ENCODE measurements around the gene HTR6.
"Not testable (repeated sequence)": the region's sequence is repeated elsewhere in the genome, so short reads cannot be mapped to it uniquely, and the experiment has no call there.

The HTR6 gene

GRCh38 chr1:19636749-19637148, 27.9 kb upstream of the HTR6 start:
- DNase-seq (ENCODE audit: low read depth); H3K4me3 ChIP-seq (ENCODE audit: low read depth, low read length): not testable (repeated sequence)

DNA sequence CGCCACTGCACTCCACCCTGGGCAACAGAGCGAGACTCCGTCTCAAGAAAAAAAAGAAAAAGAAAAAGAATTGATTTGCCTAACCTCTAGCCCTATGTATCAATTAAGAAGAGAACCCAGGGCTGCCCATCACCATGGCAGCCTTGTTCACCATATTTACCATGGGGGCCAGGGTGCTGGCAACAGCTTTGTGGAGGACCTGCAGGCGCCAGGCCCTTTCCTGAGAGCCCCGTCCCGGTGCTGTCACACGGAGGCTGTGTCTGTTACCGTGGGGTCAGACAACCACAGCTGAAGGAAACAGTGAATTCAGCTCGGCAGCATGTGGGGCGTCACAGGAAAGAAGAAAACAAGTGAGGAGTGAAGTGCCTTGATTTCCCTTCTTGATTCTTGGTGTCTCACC, 27.1 kb upstream of the HTR6 start:
- no peak for DNase-seq (ENCODE audit: low read depth)
- no peak overlapping the region for H3K4me3 ChIP-seq (ENCODE audit: low read depth, low read length)

DNA sequence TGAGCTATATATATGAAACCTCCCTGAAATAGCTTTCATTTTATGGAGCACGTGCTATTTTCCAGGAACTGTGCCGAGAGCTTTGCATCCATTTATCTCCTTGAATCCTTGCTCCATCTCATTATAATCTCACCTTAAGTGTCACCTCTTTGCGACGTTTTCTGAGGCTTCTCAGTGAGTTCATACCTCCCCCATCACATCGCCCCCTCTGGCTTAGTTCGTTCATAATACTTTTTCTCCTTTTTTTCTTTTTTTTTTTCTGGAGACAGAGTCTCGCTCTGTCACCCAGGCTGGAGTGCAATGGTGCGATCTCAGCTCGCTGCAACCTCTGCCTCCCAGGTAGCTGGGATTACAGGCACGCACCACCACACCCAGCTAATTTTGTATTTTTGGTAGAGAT, 25.4 kb upstream of the HTR6 start:
- DNase-seq (ENCODE audit: low read depth); H3K4me3 ChIP-seq (ENCODE audit: low read depth, low read length): not testable (repeated sequence)

- DNase-seq (ENCODE audit: low read depth) = no peak
Observed at GRCh38 chr1:19639999-19640362, 24.7 kb upstream of the HTR6 start.

DNA sequence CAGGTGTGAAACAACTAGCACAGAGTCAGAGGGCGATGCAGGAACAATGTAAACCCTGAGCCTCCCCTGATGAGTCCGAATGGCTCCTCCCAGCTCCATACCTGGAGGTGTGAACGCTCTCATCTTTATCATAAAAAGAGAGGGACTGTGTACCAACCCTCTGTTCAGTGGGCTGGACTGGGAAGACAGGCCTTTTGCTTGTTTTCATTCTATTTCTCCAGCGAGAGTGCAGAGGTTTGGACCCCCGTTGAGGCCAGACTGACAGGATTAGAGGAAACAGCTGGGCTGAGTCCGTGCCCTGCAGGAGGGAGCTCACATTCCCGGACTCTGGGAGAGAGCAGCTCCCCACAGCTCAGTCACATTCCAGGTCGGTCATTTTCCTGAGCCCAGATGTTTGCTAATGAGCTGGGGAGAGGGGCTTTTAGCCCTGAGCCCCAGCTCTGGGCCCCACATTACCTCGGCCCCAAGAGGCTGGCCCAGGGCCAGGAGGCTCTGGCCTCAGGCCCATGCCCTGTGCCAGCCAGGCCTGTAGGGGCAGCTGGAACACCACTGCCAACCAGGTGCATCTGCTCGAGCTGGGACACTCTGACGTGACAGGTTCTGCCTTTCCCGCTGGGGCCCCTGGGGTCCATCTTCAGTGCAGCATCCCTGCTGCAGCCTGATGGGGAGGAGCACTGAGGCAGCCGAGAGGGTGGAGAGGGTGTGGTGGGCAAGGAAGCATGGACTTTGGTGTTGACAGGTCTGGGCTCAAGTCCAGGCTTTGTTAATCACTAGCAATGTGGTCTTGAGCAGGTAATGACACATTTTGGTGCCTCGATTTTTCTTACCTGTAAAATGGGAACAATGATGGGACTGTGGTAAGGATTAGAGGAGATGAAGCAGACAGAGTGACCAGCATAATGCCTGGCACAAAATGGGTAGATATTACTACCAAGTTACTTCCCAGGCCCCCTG, 24.0 kb upstream of the HTR6 start:
- no peak for DNase-seq (ENCODE audit: low read depth)
- no peak overlapping the region for H3K4me3 ChIP-seq (ENCODE audit: low read depth, low read length)

More at GRCh38 chr1:19639999-19640362, 24.7 kb upstream of the HTR6 start:
- no peak overlapping the region for H3K4me3 ChIP-seq (ENCODE audit: low read depth, low read length)

- no peak for DNase-seq (ENCODE audit: low read depth)
Observed at GRCh38 chr1:19643121-19643520, 21.6 kb upstream of the HTR6 start.

GRCh38 chr1:19643602-19644394, 20.9 kb upstream of the HTR6 start, which contains the start of gene NBL1:
NBL1 (plus strand) TSS chr1:19644311; CDS start chr1:19655031, 10,720 bp downstream.
- no peak for DNase-seq (ENCODE audit: low read depth)
- H3K4me3 ChIP-seq (ENCODE audit: low read depth, low read length) = peak within 1 kb of the TSS; percentile 61

More at GRCh38 chr1:19643121-19643520, 21.6 kb upstream of the HTR6 start:
- H3K4me3 ChIP-seq (ENCODE audit: low read depth, low read length) = peak overlapping the region; percentile 52

DNA sequence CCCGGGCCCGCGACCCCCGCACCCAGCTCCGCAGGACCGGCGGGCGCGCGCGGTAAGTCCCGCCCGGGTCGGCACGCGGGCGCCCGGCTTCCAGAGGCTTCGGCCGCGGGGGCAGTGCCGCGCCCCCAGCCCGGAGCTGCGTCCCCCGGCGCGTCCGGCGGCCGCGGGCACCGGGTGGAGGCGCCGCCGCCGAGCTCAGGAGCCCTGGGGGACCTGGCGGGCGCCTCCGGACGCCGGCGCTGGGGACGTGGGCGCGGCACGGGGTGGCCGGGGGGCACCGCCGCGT, 20.3 kb upstream of the HTR6 start:
- H3K4me3 ChIP-seq (ENCODE audit: low read depth, low read length) = peak overlapping the region; percentile 61
- DNase-seq (ENCODE audit: low read depth) = no peak

DNA sequence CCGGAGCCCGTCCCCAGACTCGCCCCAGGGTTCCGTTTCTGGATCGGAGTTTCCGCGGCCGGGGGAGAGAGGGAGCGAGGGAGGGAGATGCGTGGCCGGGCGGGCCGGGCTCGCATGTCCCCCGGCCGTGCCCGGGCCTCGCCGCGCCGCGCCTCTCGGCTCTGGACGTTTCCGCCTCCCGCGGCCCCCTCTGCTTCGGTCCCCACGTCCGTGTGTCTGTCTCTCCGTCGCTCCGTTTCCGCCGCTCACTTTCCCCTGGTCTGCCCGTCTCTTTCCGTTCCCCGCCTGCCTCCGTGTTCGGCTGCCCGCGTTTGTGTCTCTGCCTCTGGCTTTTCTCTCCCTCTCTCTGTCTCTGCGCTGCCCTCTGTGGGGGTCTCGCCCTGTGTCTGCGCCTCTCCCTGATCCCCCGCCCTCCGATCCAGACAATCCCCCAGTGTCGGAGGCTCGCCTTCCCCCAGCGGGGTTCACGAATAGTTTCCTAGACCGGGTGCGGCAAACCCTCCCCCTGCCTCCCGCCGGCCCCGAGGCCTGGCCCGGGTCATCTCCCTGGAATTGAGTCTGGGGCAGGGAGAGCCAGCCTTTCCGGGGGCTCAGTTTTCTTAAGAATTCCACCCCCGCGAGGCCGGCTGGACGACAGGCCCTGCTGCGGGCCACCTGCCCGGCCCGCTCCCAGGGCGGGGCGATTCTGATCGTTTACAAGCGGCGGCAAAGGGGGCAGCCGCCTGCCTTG, 19.8 kb upstream of the HTR6 start:
- H3K4me3 ChIP-seq (ENCODE audit: low read depth, low read length) = peak overlapping the region; percentile 61
- DNase-seq (ENCODE audit: low read depth) = no peak

GRCh38 chr1:19645411-19646251, 19.0 kb upstream of the HTR6 start:
- peak overlapping the region; percentile 61 for H3K4me3 ChIP-seq (ENCODE audit: low read depth, low read length)

GRCh38 chr1:19646377-19647319, 18.0 kb upstream of the HTR6 start:
- H3K4me3 ChIP-seq (ENCODE audit: low read depth, low read length) = no peak overlapping the region
- DNase-seq (ENCODE audit: low read depth) = no peak

More at GRCh38 chr1:19645411-19646251, 19.0 kb upstream of the HTR6 start:
- no peak for DNase-seq (ENCODE audit: low read depth)

GRCh38 chr1:19647643-19648042, 17.0 kb upstream of the HTR6 start:
- no peak overlapping the region for H3K4me3 ChIP-seq (ENCODE audit: low read depth, low read length)
- DNase-seq (ENCODE audit: low read depth) = no peak

GRCh38 chr1:19648239-19648638, 16.4 kb upstream of the HTR6 start:
- DNase-seq (ENCODE audit: low read depth) = no peak
- no peak overlapping the region for H3K4me3 ChIP-seq (ENCODE audit: low read depth, low read length)

- no peak for DNase-seq (ENCODE audit: low read depth)
- no peak overlapping the region for H3K4me3 ChIP-seq (ENCODE audit: low read depth, low read length)
Observed at GRCh38 chr1:19648689-19649088, 16.0 kb upstream of the HTR6 start.

DNA sequence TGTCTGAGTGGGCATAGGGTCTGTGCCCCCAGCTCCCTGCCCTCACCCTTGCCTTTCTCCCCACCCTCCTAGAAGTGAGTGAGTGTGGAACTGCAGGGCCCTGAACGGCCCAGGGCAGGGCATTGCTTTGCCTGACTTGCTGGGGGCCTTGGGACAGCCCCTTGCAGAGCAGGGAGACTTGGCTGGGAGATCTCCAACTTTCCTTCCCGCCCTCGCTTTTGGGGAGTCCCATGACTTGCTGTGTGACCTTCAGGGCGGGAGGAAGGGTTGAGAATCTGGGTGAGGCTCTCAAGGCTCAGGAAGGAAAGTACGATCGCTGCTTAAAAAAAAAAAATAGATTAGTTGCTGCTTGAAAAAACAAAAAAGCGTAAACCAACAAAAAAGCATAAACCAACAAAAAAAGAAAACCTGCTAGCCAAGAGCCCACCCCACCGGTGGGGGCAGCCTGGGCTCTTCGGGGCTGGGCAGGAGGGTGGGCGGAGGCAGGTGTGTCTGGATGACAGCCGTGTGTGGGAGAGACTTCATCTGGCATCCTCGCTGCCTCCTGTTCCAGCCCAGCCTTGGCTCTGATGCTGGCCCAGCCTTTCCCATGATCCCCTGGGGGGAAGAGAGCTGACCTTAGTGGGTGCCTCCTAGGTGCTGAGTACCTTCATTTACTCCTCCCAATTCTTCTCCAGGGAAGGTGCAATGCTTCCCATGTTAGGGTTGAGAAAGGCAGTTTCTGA, 14.1 kb upstream of the HTR6 start:
- H3K4me3 ChIP-seq (ENCODE audit: low read depth, low read length) = no peak overlapping the region
- no peak for DNase-seq (ENCODE audit: low read depth)

DNA sequence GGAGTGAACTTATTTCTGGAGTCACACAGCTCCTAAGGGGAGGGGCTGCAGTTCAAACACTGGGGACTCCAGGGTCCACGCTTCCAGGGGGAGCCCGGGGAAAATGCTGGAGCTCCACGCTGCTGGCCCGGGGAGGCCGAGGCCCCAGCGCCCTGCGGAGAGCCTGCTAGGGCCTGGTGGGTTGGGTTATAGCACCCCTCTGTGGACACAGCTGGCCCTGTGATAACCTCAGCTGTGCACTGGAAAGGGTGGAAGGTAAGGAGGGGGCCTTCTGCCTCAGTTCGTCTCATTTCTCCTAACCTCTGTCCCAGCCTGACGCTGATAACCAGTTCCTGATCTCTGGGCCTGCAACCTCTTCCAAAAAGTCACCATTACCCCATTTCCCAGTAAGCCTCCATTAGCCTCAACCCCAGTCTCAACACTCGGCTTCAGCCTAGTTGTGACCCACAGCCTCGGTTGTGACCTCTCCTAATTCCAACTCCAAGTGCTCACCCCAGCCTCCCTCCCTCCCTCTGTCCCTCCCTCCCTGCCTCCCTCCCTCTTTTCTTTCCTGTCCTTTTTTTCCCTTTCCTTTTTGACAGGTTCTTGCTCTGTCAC, 13.4 kb upstream of the HTR6 start:
- H3K4me3 ChIP-seq (ENCODE audit: low read depth, low read length) = no peak overlapping the region
- DNase-seq (ENCODE audit: low read depth) = no peak

DNA sequence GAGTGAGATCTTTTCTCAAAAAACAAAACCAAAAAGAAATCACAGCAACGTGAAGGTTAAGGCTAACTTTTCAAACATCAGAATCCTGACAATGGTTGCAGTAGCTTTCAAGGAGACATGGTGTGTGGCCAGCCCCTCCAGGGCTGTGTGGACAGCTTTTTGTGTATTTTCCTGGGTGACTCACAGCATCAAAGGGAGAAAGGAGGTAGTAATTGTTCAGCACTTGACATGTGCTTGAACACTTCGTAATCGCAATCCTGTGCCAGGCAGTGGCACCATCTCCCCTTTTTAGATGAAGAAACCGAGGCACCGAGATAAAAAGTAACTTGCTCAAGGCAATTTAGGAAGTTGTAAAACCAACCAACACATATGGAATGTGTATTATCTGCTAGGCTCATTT, 10.3 kb upstream of the HTR6 start:
- DNase-seq (ENCODE audit: low read depth) = no peak
- no peak overlapping the region for H3K4me3 ChIP-seq (ENCODE audit: low read depth, low read length)
